ENCODE measurements around the gene THOC5.

THOC5 gene

GRCh38 chr22:29487426-29487986, 66.1 kb downstream of the THOC5 start:
- H2AFZ ChIP-seq (ENCODE audit: low read depth, low read length, severe bottlenecking), result no peak overlapping the region
- no peaks in the 10 kb centered on the region for H3K9me3 ChIP-seq (ENCODE audit: insufficient read depth, low read length)
- no peak overlapping the region for H3K4me2 ChIP-seq (ENCODE audit: low read depth, low read length, poor library complexity, severe bottlenecking)
- H3F3A ChIP-seq (ENCODE audit: insufficient read depth), result no peaks in the 10 kb centered on the region
- no peaks in the 10 kb centered on the region for H4K20me1 ChIP-seq (ENCODE audit: low read depth, low read length)
- no peaks in the 10 kb centered on the region for H3K36me3 ChIP-seq (ENCODE audit: low read length)
- no peak overlapping the region for H3K27ac ChIP-seq (ENCODE audit: low read depth, low read length)
- H3K9me2 ChIP-seq (replicated peaks; ENCODE audit: insufficient read depth, low read length), result no peaks in the 10 kb centered on the region
- H3K79me2 ChIP-seq (ENCODE audit: insufficient read depth, low read length), result no peaks in the 10 kb centered on the region
- no peak overlapping the region for H3K4me3 ChIP-seq (ENCODE audit: insufficient read depth, low read length, poor library complexity, severe bottlenecking)
- H3K9ac ChIP-seq (ENCODE audit: low read length), result no peak overlapping the region
- TF ChIP-seq CTCF (IDR thresholded peaks at IDR 0.05; ENCODE audit: insufficient read depth, low read length, poor library complexity, severe bottlenecking) (no peak), EZH2phosphoT487 (conservative IDR thresholded peaks at IDR 0.05; ENCODE audit: low read length) (no peak)
- H3K27me3 ChIP-seq (ENCODE audit: low read length), result no peaks in the 10 kb centered on the region

GRCh38 chr22:29485448-29485847, 68.1 kb downstream of the THOC5 start:
- H3K9me3 ChIP-seq (ENCODE audit: insufficient read depth, low read length), result no peaks in the 10 kb centered on the region
- no peaks in the 10 kb centered on the region for H3F3A ChIP-seq (ENCODE audit: insufficient read depth)
- H3K9me2 ChIP-seq (replicated peaks; ENCODE audit: insufficient read depth, low read length), result no peaks in the 10 kb centered on the region
- H3K4me2 ChIP-seq (ENCODE audit: low read depth, low read length, poor library complexity, severe bottlenecking), result no peak overlapping the region
- H3K79me2 ChIP-seq (ENCODE audit: insufficient read depth, low read length), result no peaks in the 10 kb centered on the region
- no peak overlapping the region for H3K27ac ChIP-seq (ENCODE audit: low read depth, low read length)
- no peaks in the 10 kb centered on the region for H3K27me3 ChIP-seq (ENCODE audit: low read length)
- no peak overlapping the region for H3K9ac ChIP-seq (ENCODE audit: low read length)
- no peak for TF ChIP-seq CTCF (IDR thresholded peaks at IDR 0.05; ENCODE audit: insufficient read depth, low read length, poor library complexity, severe bottlenecking)
- TF ChIP-seq EZH2phosphoT487 (conservative IDR thresholded peaks at IDR 0.05; ENCODE audit: low read length), result no peak
- H3K36me3 ChIP-seq (ENCODE audit: low read length), result no peaks in the 10 kb centered on the region
- H4K20me1 ChIP-seq (ENCODE audit: low read depth, low read length), result no peaks in the 10 kb centered on the region
- H3K4me3 ChIP-seq (ENCODE audit: insufficient read depth, low read length, poor library complexity, severe bottlenecking), result no peak overlapping the region
- no peak overlapping the region for H2AFZ ChIP-seq (ENCODE audit: low read depth, low read length, severe bottlenecking)

GRCh38 chr22:29484642-29485041, 68.9 kb downstream of the THOC5 start:
- H3K9me2 ChIP-seq (replicated peaks; ENCODE audit: insufficient read depth, low read length), result no peaks in the 10 kb centered on the region
- H3K27me3 ChIP-seq (ENCODE audit: low read length), result no peaks in the 10 kb centered on the region
- H3K36me3 ChIP-seq (ENCODE audit: low read length), result no peaks in the 10 kb centered on the region
- no peak overlapping the region for H3K4me3 ChIP-seq (ENCODE audit: insufficient read depth, low read length, poor library complexity, severe bottlenecking)
- H4K20me1 ChIP-seq (ENCODE audit: low read depth, low read length), result no peaks in the 10 kb centered on the region
- TF ChIP-seq CTCF (IDR thresholded peaks at IDR 0.05; ENCODE audit: insufficient read depth, low read length, poor library complexity, severe bottlenecking), result no peak
- no peak for TF ChIP-seq EZH2phosphoT487 (conservative IDR thresholded peaks at IDR 0.05; ENCODE audit: low read length)
- H3K9ac ChIP-seq (ENCODE audit: low read length), result no peak overlapping the region
- H2AFZ ChIP-seq (ENCODE audit: low read depth, low read length, severe bottlenecking), result no peak overlapping the region
- H3K79me2 ChIP-seq (ENCODE audit: insufficient read depth, low read length), result no peaks in the 10 kb centered on the region
- no peak overlapping the region for H3K4me2 ChIP-seq (ENCODE audit: low read depth, low read length, poor library complexity, severe bottlenecking)
- H3K27ac ChIP-seq (ENCODE audit: low read depth, low read length), result no peak overlapping the region
- H3F3A ChIP-seq (ENCODE audit: insufficient read depth), result no peaks in the 10 kb centered on the region
- H3K9me3 ChIP-seq (ENCODE audit: insufficient read depth, low read length), result no peaks in the 10 kb centered on the region
